Measurements from ENCODE around the gene PLEKHG2. TPM values are rescaled to one million over a fixed set of nuclear protein-coding genes. Genes with fewer than 3 reads are reported as not detected.

The PLEKHG2 gene
- total RNA-seq, 1 experiment from 2014 or later = 29.0 TPM

DNA sequence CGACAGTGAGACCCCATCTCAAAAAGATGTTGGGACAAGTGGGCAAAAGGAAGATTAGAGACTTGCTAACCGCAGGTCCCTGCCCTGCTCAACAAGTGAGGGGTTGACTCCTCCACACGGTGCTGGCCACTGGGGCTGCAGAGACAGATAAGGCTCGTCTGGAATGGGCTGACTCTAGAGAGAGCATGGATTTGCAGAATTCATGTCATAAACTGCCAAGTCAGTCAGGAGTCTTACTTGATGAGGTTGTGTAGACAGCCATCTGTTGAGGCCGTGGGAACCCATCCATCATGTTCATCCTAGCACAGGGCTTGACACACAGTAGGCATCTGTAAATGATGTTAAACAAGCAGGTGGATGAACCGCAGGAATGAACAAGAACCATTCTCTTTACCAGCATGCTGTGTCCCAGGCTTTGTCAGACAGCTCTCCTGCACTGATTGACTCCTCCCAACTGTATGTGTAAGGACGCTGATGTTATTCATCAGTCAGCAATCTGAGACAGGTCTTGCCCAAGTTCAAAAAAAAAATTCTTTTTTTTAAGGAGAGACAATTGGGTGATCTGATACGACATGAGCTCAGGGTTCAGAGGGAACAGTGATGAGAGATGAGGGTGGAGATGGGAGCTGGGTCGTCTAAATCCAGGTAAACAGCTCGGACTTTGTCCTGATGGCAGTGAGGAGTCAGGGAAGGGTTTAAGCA is 30.4 kb upstream of the PLEKHG2 start:
- no peaks in the 10 kb centered on the region for H3K9me2 ChIP-seq (ENCODE audit: insufficient read depth)
- DNase-seq (ENCODE audit: low read depth, low spot score) (no peak), ATAC-seq (no peak)
- no peak overlapping the region for H2AFZ ChIP-seq (ENCODE audit: low read depth, low read length, poor library complexity, severe bottlenecking)
- no peak overlapping the region for H3K27ac ChIP-seq (ENCODE audit: low read depth, low read length)
- H3K4me1 ChIP-seq (ENCODE audit: control insufficient read depth in 1 of 2, insufficient read depth in 2 of 2, low read length in 2 of 2) = no peaks in the 10 kb centered on the region
- ChIA-PET RAD21 (ENCODE audit: low non-redundant PET in 1 of 2, low total read pairs in 2 of 2, uncharacterized antibody in 2 of 2, unreplicated experiment in 2 of 2) (no interaction called here), POLR2A (no interaction called here), CTCF (no interaction called here)
- no TSS peak for BruUV-seq (replicated peaks)
- H3K9ac ChIP-seq (ENCODE audit: low read length) = no peak overlapping the region
- H3K79me2 ChIP-seq (ENCODE audit: insufficient read depth, low read length) = no peaks in the 10 kb centered on the region
- intact Hi-C loops (cut with micrococcal nuclease) = no loop called here
- no peak overlapping the region for H3K4me2 ChIP-seq (ENCODE audit: low read length)
- H4K20me1 ChIP-seq (ENCODE audit: insufficient read depth) = no peaks in the 10 kb centered on the region
- TF ChIP-seq ELF1 (IDR thresholded peaks at IDR 0.05; ENCODE audit: borderline replicate concordance, low read depth) (no peak), TCF7L2 (IDR thresholded peaks at IDR 0.05; ENCODE audit: borderline replicate concordance, extremely low read depth, insufficient read depth, insufficient read length) (no peak), YY1 (IDR thresholded peaks at IDR 0.05; ENCODE audit: extremely low read depth, insufficient replicate concordance, low read depth, low read length) (no peak), SRF (IDR thresholded peaks at IDR 0.05; ENCODE audit: low read depth) (no peak), SIN3A (IDR thresholded peaks at IDR 0.05; ENCODE audit: low read depth) (no peak), CEBPB (IDR thresholded peaks at IDR 0.05; ENCODE audit: low read depth) (no peak), EZH2 (IDR thresholded peaks at IDR 0.05) (no peak), ZNF274 (IDR thresholded peaks at IDR 0.05; ENCODE audit: low read depth, low read length) (no peak), JUND (IDR thresholded peaks at IDR 0.05) (no peak), RAD21 (IDR thresholded peaks at IDR 0.05; ENCODE audit: low read depth) (no peak), POLR2A (IDR thresholded peaks at IDR 0.05; ENCODE audit: borderline replicate concordance, extremely low read depth, insufficient read depth, insufficient read length) (no peak), EZH2phosphoT487 (IDR thresholded peaks at IDR 0.05; ENCODE audit: borderline replicate concordance) (no peak), EGR1 (IDR thresholded peaks at IDR 0.05; ENCODE audit: low read depth) (no peak)
- TF ChIP-seq, protein P1, sequence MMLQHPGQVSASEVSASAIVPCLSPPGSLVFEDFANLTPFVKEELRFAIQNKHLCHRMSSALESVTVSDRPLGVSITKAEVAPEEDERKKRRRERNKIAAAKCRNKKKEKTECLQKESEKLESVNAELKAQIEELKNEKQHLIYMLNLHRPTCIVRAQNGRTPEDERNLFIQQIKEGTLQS (IDR thresholded peaks at IDR 0.05) = no peak
- TF ChIP-seq, protein P2, sequence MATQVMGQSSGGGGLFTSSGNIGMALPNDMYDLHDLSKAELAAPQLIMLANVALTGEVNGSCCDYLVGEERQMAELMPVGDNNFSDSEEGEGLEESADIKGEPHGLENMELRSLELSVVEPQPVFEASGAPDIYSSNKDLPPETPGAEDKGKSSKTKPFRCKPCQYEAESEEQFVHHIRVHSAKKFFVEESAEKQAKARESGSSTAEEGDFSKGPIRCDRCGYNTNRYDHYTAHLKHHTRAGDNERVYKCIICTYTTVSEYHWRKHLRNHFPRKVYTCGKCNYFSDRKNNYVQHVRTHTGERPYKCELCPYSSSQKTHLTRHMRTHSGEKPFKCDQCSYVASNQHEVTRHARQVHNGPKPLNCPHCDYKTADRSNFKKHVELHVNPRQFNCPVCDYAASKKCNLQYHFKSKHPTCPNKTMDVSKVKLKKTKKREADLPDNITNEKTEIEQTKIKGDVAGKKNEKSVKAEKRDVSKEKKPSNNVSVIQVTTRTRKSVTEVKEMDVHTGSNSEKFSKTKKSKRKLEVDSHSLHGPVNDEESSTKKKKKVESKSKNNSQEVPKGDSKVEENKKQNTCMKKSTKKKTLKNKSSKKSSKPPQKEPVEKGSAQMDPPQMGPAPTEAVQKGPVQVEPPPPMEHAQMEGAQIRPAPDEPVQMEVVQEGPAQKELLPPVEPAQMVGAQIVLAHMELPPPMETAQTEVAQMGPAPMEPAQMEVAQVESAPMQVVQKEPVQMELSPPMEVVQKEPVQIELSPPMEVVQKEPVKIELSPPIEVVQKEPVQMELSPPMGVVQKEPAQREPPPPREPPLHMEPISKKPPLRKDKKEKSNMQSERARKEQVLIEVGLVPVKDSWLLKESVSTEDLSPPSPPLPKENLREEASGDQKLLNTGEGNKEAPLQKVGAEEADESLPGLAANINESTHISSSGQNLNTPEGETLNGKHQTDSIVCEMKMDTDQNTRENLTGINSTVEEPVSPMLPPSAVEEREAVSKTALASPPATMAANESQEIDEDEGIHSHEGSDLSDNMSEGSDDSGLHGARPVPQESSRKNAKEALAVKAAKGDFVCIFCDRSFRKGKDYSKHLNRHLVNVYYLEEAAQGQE (IDR thresholded peaks at IDR 0.05; ENCODE audit: low read depth) = no peak
- TF ChIP-seq, protein P3, sequence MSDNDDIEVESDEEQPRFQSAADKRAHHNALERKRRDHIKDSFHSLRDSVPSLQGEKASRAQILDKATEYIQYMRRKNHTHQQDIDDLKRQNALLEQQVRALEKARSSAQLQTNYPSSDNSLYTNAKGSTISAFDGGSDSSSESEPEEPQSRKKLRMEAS (IDR thresholded peaks at IDR 0.05) = no peak
- TF ChIP-seq, protein P4, sequence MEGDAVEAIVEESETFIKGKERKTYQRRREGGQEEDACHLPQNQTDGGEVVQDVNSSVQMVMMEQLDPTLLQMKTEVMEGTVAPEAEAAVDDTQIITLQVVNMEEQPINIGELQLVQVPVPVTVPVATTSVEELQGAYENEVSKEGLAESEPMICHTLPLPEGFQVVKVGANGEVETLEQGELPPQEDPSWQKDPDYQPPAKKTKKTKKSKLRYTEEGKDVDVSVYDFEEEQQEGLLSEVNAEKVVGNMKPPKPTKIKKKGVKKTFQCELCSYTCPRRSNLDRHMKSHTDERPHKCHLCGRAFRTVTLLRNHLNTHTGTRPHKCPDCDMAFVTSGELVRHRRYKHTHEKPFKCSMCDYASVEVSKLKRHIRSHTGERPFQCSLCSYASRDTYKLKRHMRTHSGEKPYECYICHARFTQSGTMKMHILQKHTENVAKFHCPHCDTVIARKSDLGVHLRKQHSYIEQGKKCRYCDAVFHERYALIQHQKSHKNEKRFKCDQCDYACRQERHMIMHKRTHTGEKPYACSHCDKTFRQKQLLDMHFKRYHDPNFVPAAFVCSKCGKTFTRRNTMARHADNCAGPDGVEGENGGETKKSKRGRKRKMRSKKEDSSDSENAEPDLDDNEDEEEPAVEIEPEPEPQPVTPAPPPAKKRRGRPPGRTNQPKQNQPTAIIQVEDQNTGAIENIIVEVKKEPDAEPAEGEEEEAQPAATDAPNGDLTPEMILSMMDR (IDR thresholded peaks at IDR 0.05 in 2 of 3, conservative IDR thresholded peaks at IDR 0.05 in 1 of 3; ENCODE audit: borderline replicate concordance in 1 of 3, insufficient read depth in 1 of 3, low read depth in 2 of 3, low read length in 2 of 3) = no peak
- H3K36me3 ChIP-seq (ENCODE audit: control insufficient read depth in 1 of 2, insufficient read depth in 2 of 2, low read length in 2 of 2) = peaks cover 54 to 70% of the 10 kb centered on the region in 2 experiments; a peak in 3 of 4 replicates
- no peaks in the 10 kb centered on the region for H3K9me3 ChIP-seq (ENCODE audit: control insufficient read depth in 1 of 2, insufficient read depth in 1 of 2, low read depth in 1 of 2, low read length in 2 of 2)
- no peak overlapping the region for H3K4me3 ChIP-seq (replicated peaks in 1 of 2; ENCODE audit: low read depth in 1 of 2, low read length in 2 of 2)
- no peaks in the 10 kb centered on the region for H3K27me3 ChIP-seq (ENCODE audit: insufficient read depth, low read length)
